HG03442 (cell line): ENCODE results near the gene GPS1.

ENCODE experiments used
- ATAC-seq: cut with Tn5 transposase; IDR thresholded peaks from one replicate; pipeline ENCODE4 v1.9.1; 2021; ENCODE audit warnings: mild to moderate bottlenecking, moderate library complexity; ENCODE audit not compliant: unreplicated experiment

The GPS1 gene

DNA sequence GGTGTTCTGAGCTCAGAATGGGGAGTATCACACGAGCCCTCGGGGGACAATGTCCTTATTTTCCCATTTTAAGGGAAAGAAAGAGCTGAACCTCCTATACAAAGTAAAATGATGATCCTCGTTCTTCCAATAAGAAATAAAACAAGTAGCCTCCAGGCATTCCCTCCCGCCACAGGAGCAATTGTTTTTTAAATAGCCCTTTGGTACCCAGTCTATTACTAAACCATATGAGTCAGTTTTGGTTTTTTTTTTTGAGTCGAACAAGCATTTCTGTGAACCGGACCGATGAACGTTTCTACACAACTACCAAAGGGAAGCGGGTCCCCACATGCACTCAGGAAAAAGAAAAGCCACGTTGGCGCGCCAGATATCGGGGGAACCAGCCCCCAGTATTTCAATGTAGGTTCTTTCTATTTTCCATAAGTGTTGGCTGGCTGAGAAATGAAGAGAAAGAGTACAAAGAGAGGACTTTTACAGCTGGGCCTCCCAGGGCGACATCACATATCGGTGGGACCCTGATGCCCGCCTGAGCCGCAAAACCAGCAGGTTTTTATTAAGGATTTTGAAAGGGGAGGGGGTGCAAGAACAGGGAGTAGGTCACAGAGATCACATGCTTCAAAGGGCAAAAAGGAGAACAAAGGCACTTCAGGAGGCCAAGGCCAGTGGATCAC, 10.4 kb upstream of the GPS1 start:
- no peak for ATAC-seq

DNA sequence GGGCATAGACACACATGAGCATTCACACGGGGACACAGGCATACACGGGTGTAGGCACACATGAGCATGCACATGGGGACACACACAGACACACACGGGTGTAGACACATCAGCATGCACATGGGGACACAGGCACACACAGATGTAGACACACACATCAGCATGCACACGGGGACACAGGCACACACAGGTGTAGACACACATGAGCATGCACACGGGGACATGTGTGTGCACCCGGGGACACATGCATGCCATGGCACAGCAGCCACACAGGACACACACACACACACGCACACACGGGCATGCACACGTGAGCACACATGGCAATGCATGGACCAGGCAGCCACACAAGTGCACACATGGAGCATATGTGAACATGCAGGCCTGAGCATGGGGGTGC, 9.0 kb upstream of the GPS1 start:
- no peak for ATAC-seq

DNA sequence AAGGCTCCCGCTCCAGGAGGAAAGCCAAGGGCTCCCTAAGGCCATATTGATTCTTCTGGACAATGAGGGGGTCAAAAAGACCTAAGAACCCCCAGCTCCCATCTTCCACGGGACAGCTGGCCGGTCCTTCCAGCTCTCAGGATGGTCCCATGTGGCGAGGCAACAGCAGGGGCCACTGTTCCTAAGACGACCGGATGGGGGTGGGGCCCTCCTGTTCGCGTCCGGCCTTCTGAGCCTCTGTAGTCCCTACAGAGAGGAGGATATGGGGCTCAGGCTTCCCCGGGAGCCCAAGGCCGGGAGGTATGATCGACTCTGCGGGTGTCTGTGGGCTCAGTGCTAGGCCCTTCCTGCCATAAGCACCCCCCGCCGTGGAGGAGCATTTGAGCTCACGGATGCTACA, 8.2 kb upstream of the GPS1 start:
- ATAC-seq = no peak

DNA sequence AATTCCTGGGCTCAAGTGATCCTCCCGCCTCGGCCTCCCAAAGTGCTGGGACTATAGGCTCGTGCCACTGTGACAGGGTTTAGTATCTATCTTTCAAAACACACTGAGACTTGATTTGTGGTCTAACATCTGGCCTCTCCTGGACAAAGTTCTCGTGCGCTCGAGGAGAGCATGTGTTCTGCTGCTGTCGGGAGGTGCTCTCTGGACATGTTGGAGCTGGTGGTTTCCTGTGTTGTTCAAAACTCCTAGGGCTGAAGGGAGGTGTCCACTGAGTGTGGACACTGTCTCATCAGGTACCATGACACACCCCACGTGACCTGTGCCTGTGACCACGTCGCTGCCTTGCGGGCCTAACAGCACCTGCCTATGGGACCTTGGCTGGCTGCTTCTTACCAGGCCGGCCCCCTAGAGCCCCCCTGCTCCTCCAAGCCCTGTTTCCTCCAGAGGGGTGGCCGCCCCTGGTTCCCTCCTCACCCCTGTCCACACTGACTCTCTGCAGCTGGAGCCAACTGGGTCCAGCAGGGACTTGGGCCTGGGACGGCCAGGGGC, 5.7 kb upstream of the GPS1 start:
- no peak for ATAC-seq

DNA sequence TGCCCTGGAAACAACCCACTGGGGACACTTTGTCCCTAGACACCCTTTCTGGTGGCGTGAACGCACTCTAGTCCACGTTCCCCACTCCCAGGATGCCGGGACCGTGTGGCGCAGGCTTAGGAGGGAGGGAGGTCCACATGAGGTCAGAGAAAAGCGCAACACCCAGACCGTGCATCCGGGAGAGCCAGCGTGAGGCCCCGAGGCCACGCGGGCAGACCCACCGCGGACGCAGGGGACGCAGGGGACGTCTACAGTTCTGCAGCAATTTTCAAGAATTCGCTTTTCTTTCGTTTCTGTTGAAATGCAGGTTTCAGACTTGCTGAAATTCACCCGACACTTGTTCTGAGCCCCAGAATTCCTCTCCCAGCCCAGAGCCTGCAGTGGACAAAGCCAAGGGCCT, 4.8 kb upstream of the GPS1 start:
- ATAC-seq = no peak

DNA sequence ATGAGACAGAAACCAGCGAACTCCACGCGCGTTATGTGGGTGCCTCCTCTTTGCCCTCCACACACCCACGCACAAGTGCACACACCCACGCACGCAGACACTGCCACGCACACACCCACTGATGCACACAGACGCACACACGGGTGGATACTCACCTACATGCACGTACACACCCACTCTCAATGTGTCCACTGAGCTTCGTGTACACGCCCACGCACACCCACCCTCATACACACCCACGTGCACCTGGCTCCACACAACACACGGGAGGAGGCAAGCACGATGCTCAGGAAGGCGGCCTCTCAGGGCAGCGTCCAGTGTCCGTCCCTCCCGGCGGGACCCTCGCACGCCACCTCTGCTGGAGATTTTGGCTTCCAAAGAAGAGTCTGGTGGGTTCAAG, 4.3 kb upstream of the GPS1 start:
- ATAC-seq = no peak

DNA sequence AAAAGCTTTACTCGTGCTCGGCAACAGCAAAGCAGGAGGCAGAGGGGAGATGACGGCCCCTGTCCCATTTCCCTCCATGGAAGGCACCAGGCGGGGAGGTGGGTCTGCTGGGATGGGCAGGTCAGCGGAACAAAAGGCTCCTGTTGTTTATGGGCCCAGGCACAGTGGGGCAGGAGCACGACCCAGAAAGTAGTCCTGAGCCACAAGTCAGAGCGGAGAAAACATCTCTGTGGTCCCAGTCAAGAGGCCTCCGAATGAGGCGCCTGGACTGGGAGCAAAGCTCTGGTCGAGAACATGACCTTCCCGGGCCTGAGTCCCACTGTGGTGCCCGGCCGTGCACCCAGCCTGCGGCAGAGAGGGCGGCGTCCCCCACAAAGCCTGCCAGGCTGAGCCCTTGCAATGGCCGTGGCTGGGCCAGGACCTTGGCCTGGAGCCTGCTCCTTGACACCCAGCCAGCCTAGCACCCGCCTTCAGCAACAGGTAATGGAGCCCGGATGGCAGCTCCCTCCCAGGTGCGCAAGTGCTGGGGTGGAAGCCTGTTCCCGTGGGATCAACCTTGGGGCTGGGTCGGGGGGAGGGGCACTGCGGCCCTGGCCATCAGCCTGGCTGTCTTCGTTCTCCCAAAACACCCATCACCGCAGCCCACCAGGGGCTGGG, 3.7 kb upstream of the GPS1 start:
- no peak for ATAC-seq

DNA sequence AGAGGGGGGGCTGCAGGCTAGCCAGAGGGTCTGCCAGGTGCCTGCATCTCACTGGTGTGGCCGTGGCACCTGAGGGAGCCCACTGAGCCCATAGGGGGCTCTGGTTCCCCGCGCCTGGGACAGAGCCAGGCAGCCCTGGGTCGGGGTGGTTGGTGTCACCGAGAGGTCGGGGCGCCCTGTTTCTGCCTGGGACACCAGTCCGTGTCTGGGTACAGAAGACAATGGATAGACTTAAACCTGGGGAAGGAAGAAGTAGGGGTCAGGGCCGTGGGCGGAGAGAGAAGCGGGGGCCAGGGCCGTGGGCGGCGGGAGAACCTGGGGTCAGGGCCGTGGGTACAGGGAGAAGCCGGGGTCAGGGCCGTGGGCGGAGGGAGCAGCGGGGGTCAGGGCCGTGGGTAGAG, 3.1 kb upstream of the GPS1 start:
- ATAC-seq = no peak

DNA sequence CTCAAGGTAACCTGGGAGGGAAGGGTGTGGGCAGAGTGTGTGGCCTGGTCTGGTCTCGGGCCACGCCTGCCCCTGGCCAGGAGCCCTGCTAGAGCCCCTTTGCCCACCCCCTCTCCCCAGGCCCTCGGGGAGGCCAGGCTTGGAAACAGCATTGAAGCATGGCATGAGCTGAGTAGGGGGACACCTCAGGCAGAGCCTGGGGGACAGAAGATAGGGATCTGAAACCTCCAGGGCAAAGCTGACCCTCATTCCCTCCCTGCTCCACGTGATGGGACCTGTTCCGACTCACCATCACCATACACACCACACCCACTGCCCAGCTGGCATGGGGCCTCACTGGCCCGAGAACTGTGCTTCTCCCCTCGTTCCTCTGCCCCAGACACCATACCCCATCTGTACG, 2.6 kb upstream of the GPS1 start:
- ATAC-seq = no peak

DNA sequence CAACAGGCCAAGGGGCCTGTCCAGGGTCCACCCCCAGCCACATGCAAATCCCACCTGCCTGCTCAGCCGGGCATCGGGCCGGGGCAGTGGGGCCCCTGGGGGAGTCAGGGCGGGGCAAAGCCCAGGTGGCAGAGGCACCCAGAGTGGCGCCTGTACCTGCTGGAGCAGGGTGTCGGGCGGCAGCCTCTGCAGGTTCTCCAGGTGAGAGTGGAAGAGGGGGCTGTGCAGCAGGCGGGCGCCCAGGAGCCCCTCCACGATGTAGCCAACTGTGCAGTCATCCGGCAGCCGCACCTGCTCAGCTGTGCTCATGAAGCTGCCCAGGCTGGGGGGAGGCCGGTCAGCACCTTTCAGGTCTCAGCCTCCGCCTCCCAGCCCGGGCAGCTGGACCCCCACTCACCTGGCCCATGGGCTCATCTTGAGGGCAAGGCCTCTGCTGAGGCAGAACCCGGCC, 2.2 kb upstream of the GPS1 start:
- ATAC-seq = no peak

DNA sequence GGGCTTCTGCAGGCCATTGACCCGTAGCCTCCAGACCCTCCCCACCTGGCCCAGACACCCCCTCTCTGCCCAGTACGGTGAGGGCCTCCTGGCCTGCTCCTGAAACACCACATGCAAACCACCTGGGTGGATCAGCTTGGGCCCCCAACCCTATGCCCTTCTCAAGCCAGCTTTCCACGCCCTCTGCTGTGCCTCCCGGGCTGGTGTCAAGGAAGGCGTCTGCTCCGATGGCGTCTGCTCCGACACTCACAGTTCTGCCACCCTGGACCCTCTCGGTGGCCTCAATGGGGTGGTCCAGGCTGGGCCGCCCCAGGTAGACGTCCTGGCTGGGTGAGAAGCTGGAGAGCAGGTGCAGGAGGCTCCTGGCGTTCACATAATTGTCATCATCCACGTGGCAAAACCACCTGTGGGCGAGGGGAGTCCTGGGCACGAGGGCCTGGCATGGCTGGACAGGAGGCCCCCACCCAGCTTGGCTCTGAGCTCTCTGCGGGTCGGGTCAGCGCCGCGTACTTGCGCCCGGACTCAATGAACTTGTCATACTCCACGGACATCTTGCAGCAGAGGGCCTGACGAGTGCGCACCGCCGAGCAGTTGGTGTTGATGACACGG, 1.4 kb upstream of the GPS1 start:
- ATAC-seq = no peak

DNA sequence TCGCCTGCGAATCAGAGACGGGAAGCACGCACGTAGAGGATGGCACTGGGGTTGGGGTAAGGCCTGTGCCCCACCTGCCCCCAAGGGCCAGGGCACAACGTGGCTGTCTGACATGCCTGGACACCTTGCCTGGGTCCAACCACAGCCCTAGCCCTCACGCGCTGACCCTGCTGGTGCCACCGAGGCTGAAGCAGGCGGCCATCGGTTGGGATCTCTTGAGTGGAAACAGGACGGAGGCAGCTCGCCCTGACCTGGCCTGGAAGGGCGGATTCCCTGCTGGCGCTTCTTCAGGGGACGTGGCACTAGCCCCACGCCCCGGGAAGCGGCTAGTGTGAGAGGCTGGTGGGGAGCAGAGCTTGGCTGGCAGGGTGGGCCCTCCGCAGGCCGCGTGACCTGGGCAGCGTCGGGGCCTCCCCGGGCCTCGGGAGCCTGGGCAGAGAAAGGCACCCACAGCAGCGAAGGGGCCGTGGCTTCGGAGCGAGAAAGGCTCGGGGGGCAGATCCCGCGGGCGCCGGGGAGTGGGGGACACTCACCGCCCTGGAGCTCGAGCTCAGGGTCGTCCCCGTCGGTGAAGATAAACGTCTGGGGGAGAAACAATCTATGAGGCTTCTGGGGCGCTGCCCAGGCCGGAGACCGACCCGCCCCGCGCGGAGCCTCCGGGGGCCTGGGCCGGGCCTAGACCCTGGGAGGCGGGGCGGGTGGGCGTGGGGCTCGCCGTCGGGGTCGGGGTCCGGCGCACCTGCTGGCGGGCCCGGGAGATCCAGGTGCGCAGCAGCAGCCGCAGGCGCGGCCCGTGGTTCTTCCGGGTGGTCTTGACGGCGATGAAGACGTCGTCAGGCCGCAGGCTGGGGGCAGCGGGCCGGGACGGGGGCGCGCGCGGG, 697 bp upstream of the GPS1 start:
- ATAC-seq = no peak

DNA sequence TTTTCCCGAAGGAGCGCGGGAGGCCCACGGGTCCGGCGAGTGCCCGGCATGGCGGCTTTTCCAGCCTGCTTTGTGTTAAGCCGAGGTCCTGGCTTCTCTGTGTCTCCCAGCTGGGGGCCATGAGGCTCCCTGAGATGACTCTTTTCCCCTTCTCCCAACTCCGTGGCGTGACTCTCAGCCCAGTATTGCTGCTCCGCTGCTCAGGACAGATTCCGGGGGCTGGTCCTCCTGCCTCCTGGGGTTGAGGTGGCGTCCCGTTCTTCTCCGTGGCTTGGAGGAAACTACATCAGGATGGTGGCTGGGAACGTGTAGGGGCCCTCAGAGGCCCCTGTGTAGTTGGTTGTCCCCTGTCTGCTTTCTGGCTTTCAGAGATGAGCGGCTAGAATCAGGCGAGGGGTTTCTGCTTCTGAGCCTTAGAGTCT, 951 bp downstream of the GPS1 start:
- no peak for ATAC-seq

DNA sequence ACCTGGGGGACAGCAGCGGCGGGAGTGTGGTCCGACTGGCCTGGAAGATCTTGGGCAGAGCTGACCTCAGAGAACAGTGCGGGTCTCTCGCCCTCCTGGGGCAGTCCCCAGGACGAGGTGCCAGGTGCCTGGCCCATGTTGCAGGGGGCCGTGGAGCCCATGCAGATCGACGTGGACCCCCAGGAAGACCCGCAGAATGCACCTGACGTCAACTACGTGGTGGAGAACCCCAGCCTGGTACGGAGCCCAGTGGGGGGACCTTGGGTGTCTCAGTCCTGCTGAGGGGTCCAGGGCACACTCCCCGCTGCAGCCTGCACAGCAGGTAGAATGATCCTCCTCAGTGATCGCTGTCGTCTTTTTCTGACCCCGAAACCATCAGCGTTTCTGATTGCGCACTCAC, 1.4 kb downstream of the GPS1 start:
- ATAC-seq = no peak

DNA sequence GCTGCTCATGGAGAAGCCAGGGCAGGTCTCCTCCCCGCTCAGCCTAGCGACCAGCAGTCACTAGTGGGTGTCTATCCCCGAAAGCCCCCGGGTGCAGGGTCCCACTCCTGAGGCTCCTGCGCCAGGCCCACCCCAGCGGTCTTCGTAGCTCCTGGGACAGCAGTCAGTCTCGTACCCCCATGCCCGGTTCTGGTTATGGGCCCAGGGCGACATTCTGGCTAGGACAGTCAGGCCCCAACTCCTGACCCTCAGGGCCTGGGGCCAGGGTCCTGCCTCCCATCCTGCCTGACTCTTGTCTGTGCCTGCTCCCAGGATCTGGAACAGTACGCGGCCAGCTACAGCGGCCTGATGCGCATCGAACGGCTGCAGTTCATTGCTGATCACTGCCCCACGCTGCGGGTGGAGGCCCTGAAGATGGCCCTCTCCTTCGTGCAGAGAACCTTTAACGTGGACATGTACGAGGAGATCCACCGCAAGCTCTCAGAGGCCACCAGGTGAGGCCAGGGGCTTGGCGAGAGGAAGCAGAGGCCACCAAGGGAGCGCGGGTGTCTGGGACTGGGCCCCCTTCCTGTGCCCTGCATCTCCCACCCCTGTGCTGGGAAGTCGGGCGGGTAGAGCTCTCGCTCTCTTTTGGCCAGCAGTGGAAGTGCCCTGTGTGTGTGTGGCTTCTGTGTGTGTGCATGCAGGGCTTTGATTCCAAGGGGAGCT, 2.0 kb downstream of the GPS1 start:
- ATAC-seq = no peak

DNA sequence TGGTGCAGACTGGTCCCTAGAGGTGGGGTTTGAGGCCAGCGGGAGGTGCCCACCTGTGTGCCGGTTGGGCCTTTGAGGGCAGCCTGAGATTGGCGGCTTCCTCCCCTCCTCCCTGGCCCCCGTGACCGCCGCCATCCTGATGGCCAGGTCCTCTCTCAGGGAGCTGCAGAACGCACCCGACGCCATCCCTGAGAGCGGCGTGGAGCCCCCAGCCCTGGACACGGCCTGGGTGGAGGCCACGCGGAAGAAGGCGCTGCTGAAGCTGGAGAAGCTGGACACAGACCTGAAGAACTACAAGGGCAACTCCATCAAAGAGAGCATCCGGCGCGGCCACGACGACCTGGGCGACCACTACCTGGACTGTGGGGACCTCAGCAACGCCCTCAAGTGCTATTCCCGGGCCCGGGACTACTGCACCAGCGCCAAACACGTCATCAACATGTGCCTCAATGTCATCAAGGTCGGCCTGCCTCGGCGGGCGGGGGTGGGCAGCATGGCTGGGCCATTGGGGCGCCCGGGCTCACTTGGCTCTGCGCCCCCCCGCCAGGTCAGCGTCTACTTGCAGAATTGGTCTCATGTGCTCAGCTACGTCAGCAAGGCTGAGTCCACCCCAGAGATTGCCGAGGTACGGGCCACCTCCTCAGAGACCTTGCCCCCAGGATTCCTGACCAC, 2.8 kb downstream of the GPS1 start:
- no peak for ATAC-seq

DNA sequence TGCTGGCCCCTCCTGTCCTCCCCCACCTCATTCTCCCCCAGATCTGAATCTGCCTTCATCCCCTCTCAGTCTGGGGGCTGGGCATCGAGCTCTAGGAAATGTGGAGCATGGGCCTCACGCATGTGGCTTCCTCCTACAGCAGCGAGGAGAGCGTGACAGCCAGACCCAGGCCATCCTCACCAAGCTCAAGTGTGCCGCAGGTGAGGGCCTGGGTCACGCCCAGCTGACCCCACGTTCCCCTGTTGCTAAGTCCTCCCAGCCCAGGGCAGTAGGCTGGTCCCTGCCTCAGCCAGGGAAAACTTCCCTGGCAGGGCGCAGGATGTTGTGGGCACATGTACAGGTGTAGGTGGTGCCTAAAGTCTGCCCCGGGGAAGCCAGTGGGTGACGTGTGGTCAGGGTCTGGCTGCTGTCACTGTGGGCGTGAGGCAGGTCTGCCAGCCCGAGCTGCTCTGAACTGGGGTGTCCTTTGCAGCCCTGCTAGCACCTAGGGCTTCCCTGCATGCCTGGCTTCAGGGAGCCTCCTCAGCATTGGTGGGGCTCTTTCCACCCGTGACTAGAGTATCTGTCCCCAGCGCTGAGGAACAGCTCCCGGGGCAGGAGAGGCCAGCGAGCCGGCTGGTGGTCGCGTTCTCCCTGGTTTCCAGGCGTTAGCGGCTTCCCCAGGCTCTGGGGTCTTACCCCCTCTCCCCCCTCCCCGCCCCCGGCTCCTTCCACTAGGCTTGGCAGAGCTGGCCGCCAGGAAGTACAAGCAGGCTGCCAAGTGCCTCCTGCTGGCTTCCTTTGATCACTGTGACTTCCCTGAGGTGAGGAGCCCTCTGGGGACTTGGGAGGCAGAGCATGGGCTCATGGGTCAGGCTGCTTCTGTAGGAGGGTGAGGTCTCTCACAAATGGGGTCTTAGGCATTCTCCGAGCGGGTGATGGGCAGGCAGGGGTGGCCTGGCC, 3.6 kb downstream of the GPS1 start:
- no peak for ATAC-seq

DNA sequence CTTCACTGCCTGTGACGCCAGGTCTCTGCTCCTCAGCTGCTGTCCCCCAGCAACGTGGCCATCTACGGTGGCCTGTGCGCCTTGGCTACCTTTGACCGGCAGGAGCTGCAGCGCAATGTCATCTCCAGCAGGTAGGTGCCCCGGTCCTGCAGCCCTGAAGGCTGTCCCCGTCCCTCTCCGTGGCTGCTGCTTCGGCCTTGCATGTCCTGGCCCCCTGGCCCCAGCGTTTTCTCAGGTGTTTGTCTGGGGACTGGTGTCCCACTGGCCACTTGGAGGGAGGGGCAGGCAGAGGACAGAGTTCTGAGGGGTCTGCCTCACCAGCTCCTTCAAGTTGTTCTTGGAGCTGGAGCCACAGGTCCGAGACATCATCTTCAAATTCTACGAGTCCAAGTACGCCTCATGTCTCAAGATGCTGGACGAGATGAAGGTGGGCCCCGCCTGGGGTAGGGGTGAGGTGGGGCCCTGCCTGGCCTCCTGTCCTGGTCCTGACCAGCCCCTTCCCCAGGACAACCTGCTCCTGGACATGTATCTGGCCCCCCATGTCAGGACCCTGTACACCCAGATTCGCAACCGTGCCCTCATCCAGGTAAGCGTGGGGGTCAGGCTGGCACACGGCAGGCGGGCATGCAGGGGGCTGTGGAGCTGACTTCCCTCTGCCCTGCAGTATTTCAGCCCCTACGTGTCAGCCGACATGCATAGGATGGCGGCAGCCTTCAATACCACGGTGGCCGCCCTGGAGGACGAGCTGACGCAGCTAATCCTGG, 4.4 kb downstream of the GPS1 start:
- ATAC-seq = no peak
